ENCODE results near the gene HDAC6.

DNA sequence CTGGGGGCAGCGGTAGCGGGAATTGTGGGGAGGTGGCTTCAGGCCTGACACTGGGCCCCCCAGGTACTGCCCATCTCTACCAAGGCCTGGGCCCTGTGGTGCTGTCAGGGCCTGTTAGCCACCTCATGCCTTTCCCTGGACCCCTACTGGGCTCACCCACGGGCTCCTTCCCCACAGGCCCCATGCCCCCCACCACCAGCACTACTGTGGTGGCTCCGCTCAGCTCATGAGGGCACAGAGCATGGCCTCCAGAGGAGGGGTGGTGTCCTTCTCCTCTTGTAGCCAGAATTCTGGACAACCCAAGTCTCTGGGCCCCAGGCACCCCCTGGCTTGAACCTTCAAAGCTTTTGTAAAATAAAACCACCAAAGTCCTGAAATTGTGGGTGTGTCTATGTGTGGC lies 7.9 kb upstream of the HDAC6 start:
- TF ChIP-seq, protein P1, sequence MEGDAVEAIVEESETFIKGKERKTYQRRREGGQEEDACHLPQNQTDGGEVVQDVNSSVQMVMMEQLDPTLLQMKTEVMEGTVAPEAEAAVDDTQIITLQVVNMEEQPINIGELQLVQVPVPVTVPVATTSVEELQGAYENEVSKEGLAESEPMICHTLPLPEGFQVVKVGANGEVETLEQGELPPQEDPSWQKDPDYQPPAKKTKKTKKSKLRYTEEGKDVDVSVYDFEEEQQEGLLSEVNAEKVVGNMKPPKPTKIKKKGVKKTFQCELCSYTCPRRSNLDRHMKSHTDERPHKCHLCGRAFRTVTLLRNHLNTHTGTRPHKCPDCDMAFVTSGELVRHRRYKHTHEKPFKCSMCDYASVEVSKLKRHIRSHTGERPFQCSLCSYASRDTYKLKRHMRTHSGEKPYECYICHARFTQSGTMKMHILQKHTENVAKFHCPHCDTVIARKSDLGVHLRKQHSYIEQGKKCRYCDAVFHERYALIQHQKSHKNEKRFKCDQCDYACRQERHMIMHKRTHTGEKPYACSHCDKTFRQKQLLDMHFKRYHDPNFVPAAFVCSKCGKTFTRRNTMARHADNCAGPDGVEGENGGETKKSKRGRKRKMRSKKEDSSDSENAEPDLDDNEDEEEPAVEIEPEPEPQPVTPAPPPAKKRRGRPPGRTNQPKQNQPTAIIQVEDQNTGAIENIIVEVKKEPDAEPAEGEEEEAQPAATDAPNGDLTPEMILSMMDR (conservative IDR thresholded peaks at IDR 0.05) = no peak
- TF ChIP-seq EZH2 (IDR thresholded peaks at IDR 0.05; ENCODE audit: low read depth) = no peak
